WI38 (cell line): Measurements from ENCODE around the gene IFFO2.
"Not testable (repeated sequence)": the region's sequence is repeated elsewhere in the genome, so short reads cannot be mapped to it uniquely, and the experiment has no call there.

ENCODE experiments used
- H3K4me3 ChIP-seq: 2 replicates; pipeline ENCODE4 v1.5.1; 2011; ENCODE audit warnings: low read depth, mild to moderate bottlenecking, control low read depth, low read length
- CTCF ChIP-seq: IDR thresholded peaks from 2 replicates; pipeline ENCODE4 v1.5.1; 2012; ENCODE audit warnings: low read depth, mild to moderate bottlenecking, control low read depth, low read length

IFFO2 gene

GRCh38 chr1:18872071-18872611 lies 84.3 kb downstream of the IFFO2 start:
- H3K4me3 ChIP-seq, result no peak overlapping the region
- no peak for TF ChIP-seq CTCF

- H3K4me3 ChIP-seq, result no peak overlapping the region
- no peak for TF ChIP-seq CTCF
These were observed 84.9 kb downstream of the IFFO2 start for GRCh38 chr1:18871401-18872070.

- no peak overlapping the region for H3K4me3 ChIP-seq
- no peak for TF ChIP-seq CTCF
These were observed 85.5 kb downstream of the IFFO2 start for GRCh38 chr1:18870957-18871356.

- H3K4me3 ChIP-seq, result not testable (repeated sequence)
These were observed 85.9 kb downstream of the IFFO2 start for GRCh38 chr1:18870595-18870865.

GRCh38 chr1:18869847-18870594 lies 86.5 kb downstream of the IFFO2 start:
- H3K4me3 ChIP-seq, result no peak overlapping the region
- TF ChIP-seq CTCF, result no peak

GRCh38 chr1:18868801-18869424 lies 87.6 kb downstream of the IFFO2 start:
- TF ChIP-seq CTCF, result no peak
- H3K4me3 ChIP-seq, result no peak overlapping the region

GRCh38 chr1:18868354-18868753 lies 88.1 kb downstream of the IFFO2 start:
- H3K4me3 ChIP-seq, result no peak overlapping the region
- TF ChIP-seq CTCF, result no peak
